Measurements from ENCODE around the gene DERA.

DERA gene

DNA sequence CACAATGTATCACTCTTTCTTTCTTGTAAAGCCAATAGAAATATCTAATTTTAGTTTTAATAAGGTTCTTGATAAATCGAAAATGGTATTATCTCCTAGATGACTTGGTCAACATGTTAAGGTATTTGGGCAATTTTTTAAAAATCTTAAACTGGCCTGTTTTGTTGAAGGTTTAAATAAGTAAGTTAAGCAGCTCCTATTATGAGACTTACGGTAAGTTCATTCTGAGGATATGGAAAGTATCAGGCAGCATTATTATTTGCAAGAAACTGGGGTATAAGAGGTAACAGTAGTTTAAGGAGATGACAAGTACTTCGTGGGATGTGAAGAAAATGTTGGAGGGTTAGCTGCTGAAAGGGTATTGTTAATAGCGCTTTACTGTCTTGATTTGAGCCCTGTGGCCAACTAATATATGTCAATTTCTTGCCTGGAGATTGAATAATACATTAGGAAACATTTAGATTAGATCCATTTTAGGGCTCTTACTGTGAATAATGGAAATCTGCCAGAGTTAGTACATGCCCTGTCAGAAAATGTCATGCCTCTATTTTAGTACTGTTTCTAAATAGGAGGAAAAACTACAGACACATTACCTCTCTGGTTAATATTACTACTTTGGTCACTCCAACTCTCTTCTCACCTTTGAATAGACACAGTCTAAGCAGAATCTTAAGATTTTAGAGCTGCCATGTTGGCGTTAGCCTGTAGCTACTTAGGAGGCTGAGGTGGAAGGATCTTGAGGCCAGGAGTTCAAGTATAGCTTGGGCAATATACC, 23.9 kb upstream of the DERA start:
- TF ChIP-seq, protein P1, sequence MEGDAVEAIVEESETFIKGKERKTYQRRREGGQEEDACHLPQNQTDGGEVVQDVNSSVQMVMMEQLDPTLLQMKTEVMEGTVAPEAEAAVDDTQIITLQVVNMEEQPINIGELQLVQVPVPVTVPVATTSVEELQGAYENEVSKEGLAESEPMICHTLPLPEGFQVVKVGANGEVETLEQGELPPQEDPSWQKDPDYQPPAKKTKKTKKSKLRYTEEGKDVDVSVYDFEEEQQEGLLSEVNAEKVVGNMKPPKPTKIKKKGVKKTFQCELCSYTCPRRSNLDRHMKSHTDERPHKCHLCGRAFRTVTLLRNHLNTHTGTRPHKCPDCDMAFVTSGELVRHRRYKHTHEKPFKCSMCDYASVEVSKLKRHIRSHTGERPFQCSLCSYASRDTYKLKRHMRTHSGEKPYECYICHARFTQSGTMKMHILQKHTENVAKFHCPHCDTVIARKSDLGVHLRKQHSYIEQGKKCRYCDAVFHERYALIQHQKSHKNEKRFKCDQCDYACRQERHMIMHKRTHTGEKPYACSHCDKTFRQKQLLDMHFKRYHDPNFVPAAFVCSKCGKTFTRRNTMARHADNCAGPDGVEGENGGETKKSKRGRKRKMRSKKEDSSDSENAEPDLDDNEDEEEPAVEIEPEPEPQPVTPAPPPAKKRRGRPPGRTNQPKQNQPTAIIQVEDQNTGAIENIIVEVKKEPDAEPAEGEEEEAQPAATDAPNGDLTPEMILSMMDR (IDR thresholded peaks at IDR 0.05; ENCODE audit: extremely low read depth, missing control alignments), result no peak
- no peak for DNase-seq (ENCODE audit: low spot score)

DNA sequence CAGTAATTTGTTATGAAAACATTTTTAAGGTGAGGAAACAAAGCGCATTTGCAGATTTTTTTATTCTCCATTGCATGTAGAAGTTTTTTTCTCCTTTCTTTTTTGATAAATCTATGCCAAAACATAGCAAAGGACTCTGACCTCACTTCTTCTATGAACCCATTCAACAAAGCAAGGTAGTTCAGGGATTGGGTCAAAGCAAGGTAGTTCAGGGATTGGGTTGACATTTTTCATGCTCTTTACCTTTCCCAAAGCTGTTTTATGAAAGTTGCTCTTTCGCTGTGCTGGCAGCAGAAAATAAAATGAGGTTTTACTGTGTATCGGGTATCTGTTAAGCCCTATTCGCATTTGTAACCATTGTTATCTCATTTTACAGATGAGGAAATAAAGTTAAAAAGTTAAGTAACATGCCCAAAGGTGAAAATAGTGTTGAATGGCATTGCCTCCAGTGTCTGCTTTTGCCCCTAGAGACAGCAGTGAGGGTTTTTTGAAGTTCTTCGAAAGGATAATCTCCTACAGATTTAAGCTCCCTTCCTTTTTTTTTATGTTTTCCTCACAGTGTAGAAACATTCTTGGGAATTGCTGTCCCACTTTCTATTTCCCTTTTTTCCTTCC, 18.4 kb upstream of the DERA start:
- TF ChIP-seq, protein P1 (IDR thresholded peaks at IDR 0.05; ENCODE audit: extremely low read depth, missing control alignments), result no peak

DNA sequence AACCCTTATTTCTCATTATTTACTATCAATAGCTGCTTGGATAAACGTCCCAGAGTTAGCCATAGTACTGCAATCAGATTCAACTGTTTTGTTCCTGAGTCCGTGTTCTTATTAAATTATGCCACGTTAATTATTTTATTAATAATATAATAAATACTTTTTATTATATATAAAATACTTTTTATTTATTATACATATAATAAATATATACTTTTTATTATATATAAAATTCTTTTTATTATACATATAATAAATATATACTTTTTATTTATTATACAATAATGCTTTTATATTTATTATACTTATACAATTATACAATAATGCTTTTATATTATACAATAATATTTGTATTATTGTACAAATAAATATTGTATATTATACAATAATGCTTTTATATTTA, 17.9 kb upstream of the DERA start:
- DNase-seq (ENCODE audit: low spot score), result no peak
- TF ChIP-seq, protein P1 (IDR thresholded peaks at IDR 0.05; ENCODE audit: extremely low read depth, missing control alignments), result no peak

More for the DNA sequence above, 18.4 kb upstream of the DERA start:
- no peak for DNase-seq (ENCODE audit: low spot score)

DNA sequence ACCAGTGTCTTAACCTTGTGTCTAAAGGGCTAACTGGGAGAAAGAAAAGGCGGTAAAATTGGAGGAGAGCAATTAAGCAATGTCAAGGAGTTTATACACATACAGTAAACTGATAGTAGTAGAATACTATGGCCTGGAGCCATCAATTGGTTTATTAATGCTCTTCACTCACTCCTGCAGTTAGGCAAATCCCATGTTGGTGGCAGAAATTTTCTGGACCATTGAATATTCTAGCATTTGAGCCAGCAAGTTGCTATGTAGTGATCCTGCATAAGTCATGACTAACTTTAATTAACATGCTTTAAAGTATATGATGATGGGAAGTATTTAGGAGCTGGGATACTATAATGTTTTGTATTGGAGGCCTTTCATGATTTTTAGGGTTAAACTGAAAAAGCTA, 14.3 kb upstream of the DERA start:
- DNase-seq (ENCODE audit: low spot score), result no peak
- TF ChIP-seq, protein P1 (IDR thresholded peaks at IDR 0.05; ENCODE audit: extremely low read depth, missing control alignments), result no peak

DNA sequence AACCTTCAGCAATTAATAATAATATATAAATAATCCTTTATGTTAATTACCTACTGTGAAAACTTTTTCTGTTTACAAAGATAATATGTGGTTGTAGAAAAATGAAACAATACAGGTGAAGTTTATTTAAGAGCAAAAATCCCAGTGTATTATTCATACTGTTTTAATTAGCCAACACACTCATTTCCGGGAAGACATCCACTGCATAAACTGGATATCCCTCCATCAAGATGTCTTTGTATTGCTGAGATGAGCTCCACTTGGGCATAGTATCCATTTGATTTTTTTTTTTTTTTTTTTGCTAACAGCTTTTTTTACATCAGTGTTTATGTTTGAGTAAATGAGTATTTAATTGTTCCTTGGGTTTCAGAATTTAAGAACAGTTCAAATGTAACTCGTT, 13.7 kb upstream of the DERA start:
- TF ChIP-seq, protein P1 (IDR thresholded peaks at IDR 0.05; ENCODE audit: extremely low read depth, missing control alignments), result no peak
- no peak for DNase-seq (ENCODE audit: low spot score)

DNA sequence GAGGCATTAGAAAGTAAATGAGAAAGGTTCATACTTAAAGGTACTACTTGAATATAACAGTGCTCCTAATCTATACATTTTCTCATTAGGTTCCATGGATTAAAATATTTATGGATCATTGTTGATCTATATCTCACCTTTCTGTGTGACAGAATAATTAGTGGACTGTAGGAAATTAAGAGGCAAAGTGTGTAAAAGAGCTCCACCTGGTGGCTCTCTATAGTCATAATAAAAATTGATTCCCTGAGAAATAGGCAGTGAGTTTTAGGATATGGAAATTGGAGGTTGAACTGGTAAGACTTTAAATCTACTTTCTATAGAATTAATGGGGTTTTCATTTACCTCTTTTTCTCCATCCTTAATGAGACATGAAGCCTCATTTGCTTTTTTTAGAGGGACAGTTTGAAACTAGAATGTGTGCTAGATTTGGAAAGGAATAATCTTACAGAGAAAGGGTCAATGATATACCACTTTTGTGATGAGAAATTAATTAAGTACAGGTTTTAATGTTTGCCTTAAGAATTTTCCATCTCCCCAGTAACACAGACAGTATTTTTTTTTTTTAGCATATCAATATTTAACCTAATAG, 11.8 kb upstream of the DERA start:
- DNase-seq (ENCODE audit: low spot score), result no peak
- TF ChIP-seq, protein P1 (IDR thresholded peaks at IDR 0.05; ENCODE audit: extremely low read depth, missing control alignments), result peak; percentile 46

DNA sequence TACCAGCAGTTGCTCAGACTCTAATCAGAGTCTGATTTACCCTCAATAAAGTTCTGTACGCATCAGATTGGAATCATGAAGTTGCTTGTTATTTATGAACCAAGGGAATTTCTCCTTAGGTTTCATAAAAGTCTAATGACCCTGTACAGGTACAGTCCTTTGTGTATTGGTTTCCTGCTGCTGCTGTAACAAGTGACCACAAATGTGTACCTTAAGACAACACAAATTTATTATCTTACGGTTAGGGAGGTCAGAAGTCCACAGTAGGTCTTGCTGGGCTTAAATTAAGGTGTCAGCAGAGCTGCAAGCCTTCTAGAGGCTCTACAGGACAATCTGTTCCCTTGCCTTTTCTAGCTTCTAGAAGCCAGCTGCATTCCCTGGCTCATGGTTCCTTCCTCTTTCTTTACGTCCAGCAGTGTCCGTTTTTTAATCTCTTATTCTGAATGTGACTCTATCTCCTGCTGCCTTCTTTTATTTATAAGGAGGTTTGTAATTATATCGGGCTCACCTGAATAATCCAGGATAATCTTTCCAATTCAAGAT, 6.7 kb upstream of the DERA start:
- TF ChIP-seq, protein P1 (IDR thresholded peaks at IDR 0.05; ENCODE audit: extremely low read depth, missing control alignments), result no peak
- no peak for DNase-seq (ENCODE audit: low spot score)
